K562 (cell line): ENCODE measurements around the gene CLHC1. TPM values are rescaled to one million over a fixed set of nuclear protein-coding genes. Genes with fewer than 3 reads are reported as not detected.

ENCODE experiments used
- E2F6 ChIP-seq, 2 experiments: IDR thresholded peaks; 2 replicates each; pipeline ENCODE4 v1.6.1; 2011; ENCODE audit warnings: borderline replicate concordance in 1 of 2, control low read depth in 1 of 2, low read depth in 1 of 2, low read length in 1 of 2, mild to moderate bottlenecking in 1 of 2, mixed read lengths in 1 of 2, moderate library complexity in 1 of 2; ENCODE audit not compliant: insufficient read depth in 1 of 2, insufficient read length in 1 of 2, poor library complexity in 1 of 2, severe bottlenecking in 1 of 2; ENCODE audit errors: extremely low read depth in 1 of 2
- EGR1 ChIP-seq: fragments of 450-650 bp; conservative IDR thresholded peaks from 2 replicates; pipeline ENCODE4 v1.6.1; 2017; ENCODE audit warnings: mild to moderate bottlenecking
- GMEB1 ChIP-seq: fragments of 250-450 bp; sonication (Bioruptor Pico); IDR thresholded peaks from 2 replicates; pipeline ENCODE4 v1.4.0; 2020; ENCODE audit warnings: mild to moderate bottlenecking
- MYC ChIP-seq, 2 experiments: fragments of 250-450 bp in 1 of 2; sonication (Bioruptor Pico) in 1 of 2; IDR thresholded peaks; 2 replicates each; pipeline versions ENCODE4 v1.5.1 to v1.6.1; 2012 to 2021; ENCODE audit warnings: low read depth in 2 of 2, borderline replicate concordance in 1 of 2, improper control_type of control experiment in 1 of 2, low read length in 1 of 2, mild to moderate bottlenecking in 1 of 2, moderate library complexity in 1 of 2
- NR2C2 ChIP-seq, 2 experiments: fragments of 200-800 bp in 1 of 2; sonication (Bioruptor generic) in 1 of 2; sonication (generic) in 1 of 2; formaldehyde crosslinking in 1 of 2; IDR thresholded peaks; 2 replicates each; pipeline versions ENCODE4 v1.6.1 to v1.8.0; 2016 to 2022; ENCODE audit warnings: mild to moderate bottlenecking in 1 of 2, missing compliant biosample characterization in 1 of 2, missing genetic modification characterization in 1 of 2, missing genetic modification reagents in 1 of 2
- PPARD ChIP-seq: fragments of 250-450 bp; sonication (Bioruptor Pico); IDR thresholded peaks from 2 replicates; pipeline ENCODE4 v1.8.0; 2022; ENCODE audit warnings: inconsistent platforms, mild to moderate bottlenecking, moderate library complexity
- RAD21 ChIP-seq, 2 experiments: fragments of 250-450 bp in 1 of 2; fragments of 450-650 bp in 1 of 2; sonication (Bioruptor Pico) in 1 of 2; formaldehyde crosslinking in 1 of 2; IDR thresholded peaks in 1 of 2; conservative IDR thresholded peaks in 1 of 2; 2 replicates each; pipeline versions ENCODE4 v1.4.0 to v1.8.0; 2020 to 2022; ENCODE audit warnings: mild to moderate bottlenecking in 2 of 2, moderate library complexity in 1 of 2
- RBFOX2 ChIP-seq: fragments of 200-400 bp; formaldehyde crosslinking; IDR thresholded peaks from 2 replicates; pipeline ENCODE4 v1.6.1; 2017; ENCODE audit warnings: low read depth, mild to moderate bottlenecking, low read length, moderate library complexity
- RUNX1 ChIP-seq: sonication (generic); IDR thresholded peaks from 2 replicates; pipeline ENCODE4 v1.6.1; 2016; ENCODE audit warnings: antibody characterized with exemption, low read depth
- SIN3A ChIP-seq, 2 experiments: fragments of 150-350 bp in 1 of 2; IDR thresholded peaks; 2 replicates each; pipeline ENCODE4 v1.6.1; 2011 to 2016; ENCODE audit warnings: borderline replicate concordance in 2 of 2, low read depth in 2 of 2, low read length in 2 of 2, mild to moderate bottlenecking in 2 of 2, moderate library complexity in 2 of 2; ENCODE audit not compliant: control insufficient read depth in 1 of 2
- SMAD1 ChIP-seq: fragments of 150-350 bp; IDR thresholded peaks from 2 replicates; pipeline ENCODE4 v1.6.1; 2014; ENCODE audit warnings: low read length, low read depth; ENCODE audit not compliant: partially characterized antibody
- SRSF3 ChIP-seq: fragments of 200-400 bp; formaldehyde crosslinking; IDR thresholded peaks from 2 replicates; pipeline ENCODE4 v1.6.1; 2016; ENCODE audit warnings: mild to moderate bottlenecking, low read length, moderate library complexity; ENCODE audit not compliant: insufficient read depth
- ZC3H4 ChIP-seq: sonication (generic); formaldehyde crosslinking; IDR thresholded peaks from 2 replicates; pipeline ENCODE4 v1.9.0; 2021; ENCODE audit warnings: missing genetic modification reagents, borderline replicate concordance
- ZNF184 ChIP-seq: sonication (generic); formaldehyde crosslinking; IDR thresholded peaks from 2 replicates; pipeline ENCODE4 v1.5.0; 2020; ENCODE audit warnings: missing genetic modification reagents
- ZNF77 ChIP-seq: fragments of 250-450 bp; sonication (Bioruptor Pico); IDR thresholded peaks from 2 replicates; pipeline ENCODE4 v1.5.0; 2020
- polyA plus RNA-seq, 8 experiments: library from polyadenylated mRNA; depleted of rRNA in 4 of 8; stranded (reverse) in 5 of 8; unstranded in 3 of 8; fragments of >200 nt; fragmentation: Nextera tagmentation in 2 of 8; fragmentation: Illumina TruSeq in 1 of 8; extraction: Ambion mirVana in 2 of 8; extraction: Trizol in 1 of 8; gene quantifications; 2 replicates each; pipeline versions ENCODE4 v1.2.1 to v1.2.3, GENCODE V29; 2011 to 2014; ENCODE audit warnings: inconsistent platforms in 1 of 8, missing spikeins in 1 of 8
- total RNA-seq, 7 experiments: library from RNA; depleted of rRNA in 6 of 7; stranded (reverse); fragments of >200 nt in 6 of 7; fragmentation: Illumina TruSeq in 2 of 7; extraction: Trizol in 2 of 7; gene quantifications; 2 replicates each; pipeline versions ENCODE4 v1.2.1 to v1.2.3, GENCODE V29; 2011 to 2021; ENCODE audit warnings: low replicate concordance in 1 of 7
- TF ChIP-seq, protein P1 (sequence below): fragments of 250-450 bp; sonication (Bioruptor Pico); IDR thresholded peaks from 2 replicates; pipeline ENCODE4 v1.9.0; 2021; ENCODE audit warnings: mild to moderate bottlenecking, inconsistent platforms
- TF ChIP-seq, protein P2 (sequence below): fragments of 450-650 bp; IDR thresholded peaks from 2 replicates; pipeline ENCODE4 v1.6.1; 2016; ENCODE audit warnings: borderline replicate concordance

The CLHC1 gene
- total and polyA plus RNA-seq, 9 of the 15 experiments (the other 6 are each of a cell fraction or from before 2014, with no cell fraction given): 3.7 to 14.3 (median 8.6) TPM

DNA sequence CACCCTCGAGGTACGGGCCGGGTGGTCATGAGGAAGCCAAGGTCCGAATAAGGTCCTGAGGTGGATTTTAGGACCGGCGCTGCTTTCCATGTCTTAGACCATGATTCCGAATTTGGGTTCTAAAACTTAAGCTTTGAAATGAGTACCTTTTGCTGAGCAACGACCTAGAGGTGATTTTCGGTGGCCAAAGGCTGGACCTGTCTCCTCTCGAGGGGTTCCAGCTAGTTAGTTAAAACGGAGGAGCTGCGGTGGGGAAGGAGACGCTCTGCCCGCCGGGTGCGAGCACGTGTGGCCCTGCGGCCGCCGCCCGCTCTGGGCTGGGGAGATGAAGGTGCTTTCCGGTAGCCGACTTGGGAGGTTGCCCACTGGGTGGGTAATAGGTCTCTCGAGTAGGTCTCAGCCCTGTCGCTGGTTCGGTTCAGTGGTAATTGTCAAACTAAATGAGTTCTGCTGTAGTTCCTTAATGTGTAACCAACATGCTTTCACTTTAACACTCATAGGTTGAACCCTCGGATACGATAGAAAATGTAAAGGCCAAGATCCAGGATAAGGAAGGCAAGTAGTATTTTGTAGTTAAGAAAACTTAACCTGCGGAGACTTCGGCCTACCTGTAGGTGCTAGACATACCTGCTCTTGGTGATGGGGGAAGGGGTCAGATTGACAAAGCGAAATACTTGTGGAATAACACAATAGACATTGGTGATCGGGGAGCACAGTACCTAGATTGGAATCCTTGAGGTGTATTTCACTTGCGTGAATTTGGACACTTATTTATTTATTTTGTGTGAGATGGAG lies 967 bp upstream of the CLHC1 start (continued):
- peak; percentile 69 for TF ChIP-seq MYC (IDR thresholded peaks at IDR 0.05; ENCODE audit: low read depth, low read length)
- TF ChIP-seq MYC (CRISPR knock-in tag; IDR thresholded peaks at IDR 0.05; ENCODE audit: borderline replicate concordance, low read depth): peak; percentile 50; the same call in 1 of the 2 replicates
- TF ChIP-seq, protein P1, sequence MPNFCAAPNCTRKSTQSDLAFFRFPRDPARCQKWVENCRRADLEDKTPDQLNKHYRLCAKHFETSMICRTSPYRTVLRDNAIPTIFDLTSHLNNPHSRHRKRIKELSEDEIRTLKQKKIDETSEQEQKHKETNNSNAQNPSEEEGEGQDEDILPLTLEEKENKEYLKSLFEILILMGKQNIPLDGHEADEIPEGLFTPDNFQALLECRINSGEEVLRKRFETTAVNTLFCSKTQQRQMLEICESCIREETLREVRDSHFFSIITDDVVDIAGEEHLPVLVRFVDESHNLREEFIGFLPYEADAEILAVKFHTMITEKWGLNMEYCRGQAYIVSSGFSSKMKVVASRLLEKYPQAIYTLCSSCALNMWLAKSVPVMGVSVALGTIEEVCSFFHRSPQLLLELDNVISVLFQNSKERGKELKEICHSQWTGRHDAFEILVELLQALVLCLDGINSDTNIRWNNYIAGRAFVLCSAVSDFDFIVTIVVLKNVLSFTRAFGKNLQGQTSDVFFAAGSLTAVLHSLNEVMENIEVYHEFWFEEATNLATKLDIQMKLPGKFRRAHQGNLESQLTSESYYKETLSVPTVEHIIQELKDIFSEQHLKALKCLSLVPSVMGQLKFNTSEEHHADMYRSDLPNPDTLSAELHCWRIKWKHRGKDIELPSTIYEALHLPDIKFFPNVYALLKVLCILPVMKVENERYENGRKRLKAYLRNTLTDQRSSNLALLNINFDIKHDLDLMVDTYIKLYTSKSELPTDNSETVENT (CRISPR knock-in tag): no peak
- peak in 1 of 2 experiments; percentile 62; a peak in 2 of 4 replicates for TF ChIP-seq SIN3A (IDR thresholded peaks at IDR 0.05; ENCODE audit: borderline replicate concordance in 2 of 2, control insufficient read depth in 1 of 2, low read depth in 2 of 2, low read length in 2 of 2)
- TF ChIP-seq ZNF184 (CRISPR knock-in tag): no peak
- TF ChIP-seq E2F6 (IDR thresholded peaks at IDR 0.05; ENCODE audit: borderline replicate concordance in 1 of 2, extremely low read depth in 1 of 2, insufficient read depth in 1 of 2, insufficient read length in 1 of 2, low read depth in 1 of 2, low read length in 1 of 2, poor library complexity in 1 of 2, severe bottlenecking in 1 of 2): peak in 1 of 2 experiments; percentile 42
- TF ChIP-seq ZNF77 (CRISPR knock-in tag): no peak
- TF ChIP-seq PPARD (CRISPR knock-in tag): no peak
- 0 out of 2 replicates have a peak, but pooled peaks have one; percentile 30 for TF ChIP-seq NR2C2 (CRISPR knock-in tag; IDR thresholded peaks at IDR 0.05)
- TF ChIP-seq NR2C2 (tag; IDR thresholded peaks at IDR 0.05): no peak
- TF ChIP-seq EGR1: no peak
- no peak for TF ChIP-seq SRSF3
- 0 out of 4 replicates have a peak, but pooled peaks of 1 of the 2 experiments have one; percentile 7 for TF ChIP-seq RAD21 (CRISPR knock-in tag; conservative IDR thresholded peaks at IDR 0.05 in 1 of 2, IDR thresholded peaks at IDR 0.05 in 1 of 2)
- no peak for TF ChIP-seq GMEB1
- no peak for TF ChIP-seq ZC3H4 (CRISPR knock-in tag)
- TF ChIP-seq RBFOX2: peak; percentile 87
- TF ChIP-seq SMAD1: peak; percentile 10
- TF ChIP-seq, protein P2, sequence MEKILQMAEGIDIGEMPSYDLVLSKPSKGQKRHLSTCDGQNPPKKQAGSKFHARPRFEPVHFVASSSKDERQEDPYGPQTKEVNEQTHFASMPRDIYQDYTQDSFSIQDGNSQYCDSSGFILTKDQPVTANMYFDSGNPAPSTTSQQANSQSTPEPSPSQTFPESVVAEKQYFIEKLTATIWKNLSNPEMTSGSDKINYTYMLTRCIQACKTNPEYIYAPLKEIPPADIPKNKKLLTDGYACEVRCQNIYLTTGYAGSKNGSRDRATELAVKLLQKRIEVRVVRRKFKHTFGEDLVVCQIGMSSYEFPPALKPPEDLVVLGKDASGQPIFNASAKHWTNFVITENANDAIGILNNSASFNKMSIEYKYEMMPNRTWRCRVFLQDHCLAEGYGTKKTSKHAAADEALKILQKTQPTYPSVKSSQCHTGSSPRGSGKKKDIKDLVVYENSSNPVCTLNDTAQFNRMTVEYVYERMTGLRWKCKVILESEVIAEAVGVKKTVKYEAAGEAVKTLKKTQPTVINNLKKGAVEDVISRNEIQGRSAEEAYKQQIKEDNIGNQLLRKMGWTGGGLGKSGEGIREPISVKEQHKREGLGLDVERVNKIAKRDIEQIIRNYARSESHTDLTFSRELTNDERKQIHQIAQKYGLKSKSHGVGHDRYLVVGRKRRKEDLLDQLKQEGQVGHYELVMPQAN: peak; percentile 56; the same call in 1 of the 2 replicates
- TF ChIP-seq RUNX1: no peak
